HCT116 (cell line): ENCODE data around the gene SF1.

Experiments used
- EGR1 ChIP-seq: IDR thresholded peaks from 2 replicates; pipeline ENCODE4 v1.6.1; 2012; ENCODE audit warnings: low read depth
- EZH2 ChIP-seq: fragments of 200-600 bp; sonication (generic); IDR thresholded peaks from 2 replicates; pipeline ENCODE4 v1.6.1; 2017; ENCODE audit warnings: antibody characterized with exemption, mixed run types
- MAX ChIP-seq: IDR thresholded peaks from 2 replicates; pipeline ENCODE4 v1.6.1; 2012
- POLR2AphosphoS5 ChIP-seq: IDR thresholded peaks from 2 replicates; pipeline ENCODE4 v1.6.1; 2011; ENCODE audit warnings: mild to moderate bottlenecking, low read depth, low read length, moderate library complexity
- TF ChIP-seq, protein P1 (sequence below), 3 experiments: fragments of 200-600 bp in 1 of 3; sonication (generic) in 1 of 3; IDR thresholded peaks in 2 of 3; conservative IDR thresholded peaks in 1 of 3; 2 replicates each; pipeline ENCODE4 v1.5.1; 2012 to 2017; ENCODE audit warnings: low read depth in 2 of 3, low read length in 2 of 3, antibody characterized with exemption in 1 of 3, borderline replicate concordance in 1 of 3, control low read depth in 1 of 3, mild to moderate bottlenecking in 1 of 3, mixed read lengths in 1 of 3, mixed run types in 1 of 3, moderate library complexity in 1 of 3; ENCODE audit not compliant: insufficient read depth in 1 of 3

DNA sequence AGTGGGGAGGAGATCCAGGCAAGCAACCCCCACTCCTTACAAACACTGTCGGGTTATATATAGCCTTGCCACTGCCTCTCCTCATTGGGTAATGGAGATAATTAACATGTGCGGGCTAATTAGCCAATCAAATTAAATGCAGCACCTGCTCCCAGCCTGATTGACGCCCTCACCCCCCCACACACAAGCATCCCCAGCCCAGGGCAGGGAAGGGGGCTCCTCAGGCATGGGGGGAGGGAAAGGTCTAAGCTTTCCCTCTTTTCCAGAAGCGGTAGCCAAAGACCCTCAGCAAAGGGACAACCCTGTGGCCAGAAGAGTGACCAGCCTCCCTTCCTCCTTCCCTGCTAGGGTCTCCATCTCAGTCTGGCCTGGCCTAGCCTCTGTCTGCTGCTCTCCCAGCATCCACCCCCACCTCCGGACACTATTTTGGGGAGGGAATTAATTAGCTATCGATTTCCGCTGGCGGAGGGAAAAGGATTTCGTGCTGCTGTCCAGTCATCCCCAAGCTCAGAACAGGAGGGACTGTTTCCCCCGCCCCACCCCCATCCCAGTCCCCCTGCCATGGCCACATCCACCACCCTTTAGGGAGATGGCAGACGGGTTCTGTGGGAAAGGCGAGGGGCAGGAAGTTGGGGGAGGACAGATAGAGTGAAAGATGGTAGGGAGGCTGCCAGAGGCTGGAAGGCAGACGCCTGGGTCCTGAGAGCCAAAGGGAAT, 62.4 kb downstream of the SF1 start:
- TF ChIP-seq, protein P1, sequence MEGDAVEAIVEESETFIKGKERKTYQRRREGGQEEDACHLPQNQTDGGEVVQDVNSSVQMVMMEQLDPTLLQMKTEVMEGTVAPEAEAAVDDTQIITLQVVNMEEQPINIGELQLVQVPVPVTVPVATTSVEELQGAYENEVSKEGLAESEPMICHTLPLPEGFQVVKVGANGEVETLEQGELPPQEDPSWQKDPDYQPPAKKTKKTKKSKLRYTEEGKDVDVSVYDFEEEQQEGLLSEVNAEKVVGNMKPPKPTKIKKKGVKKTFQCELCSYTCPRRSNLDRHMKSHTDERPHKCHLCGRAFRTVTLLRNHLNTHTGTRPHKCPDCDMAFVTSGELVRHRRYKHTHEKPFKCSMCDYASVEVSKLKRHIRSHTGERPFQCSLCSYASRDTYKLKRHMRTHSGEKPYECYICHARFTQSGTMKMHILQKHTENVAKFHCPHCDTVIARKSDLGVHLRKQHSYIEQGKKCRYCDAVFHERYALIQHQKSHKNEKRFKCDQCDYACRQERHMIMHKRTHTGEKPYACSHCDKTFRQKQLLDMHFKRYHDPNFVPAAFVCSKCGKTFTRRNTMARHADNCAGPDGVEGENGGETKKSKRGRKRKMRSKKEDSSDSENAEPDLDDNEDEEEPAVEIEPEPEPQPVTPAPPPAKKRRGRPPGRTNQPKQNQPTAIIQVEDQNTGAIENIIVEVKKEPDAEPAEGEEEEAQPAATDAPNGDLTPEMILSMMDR (IDR thresholded peaks at IDR 0.05 in 2 of 3, conservative IDR thresholded peaks at IDR 0.05 in 1 of 3; ENCODE audit: borderline replicate concordance in 1 of 3, insufficient read depth in 1 of 3, low read depth in 2 of 3, low read length in 2 of 3) = no peak
- TF ChIP-seq EGR1 = no peak
- no peak for TF ChIP-seq EZH2
- TF ChIP-seq POLR2AphosphoS5 = no peak
- TF ChIP-seq MAX = no peak
